MM.1S (cell line): ENCODE measurements around the gene SYCP3.

Experiments
- EZH2 ChIP-seq: fragments of 300-600 bp; sonication (generic); optimal IDR thresholded peaks from 2 replicates; pipeline ENCODE3; 2017; ENCODE audit warnings: low read depth, mild to moderate bottlenecking, antibody characterized with exemption, low read length, mixed read lengths
- EZH2phosphoT487 ChIP-seq: fragments of 300-600 bp; sonication (generic); IDR thresholded peaks from 2 replicates; pipeline ENCODE4 v1.6.1; 2018; ENCODE audit warnings: antibody characterized with exemption, low read length
- TF ChIP-seq, protein P1 (sequence below): fragments of 300-600 bp; sonication (generic); IDR thresholded peaks from 2 replicates; pipeline ENCODE4 v1.5.1; 2016; ENCODE audit warnings: antibody characterized with exemption, low read length, mixed read lengths

DNA sequence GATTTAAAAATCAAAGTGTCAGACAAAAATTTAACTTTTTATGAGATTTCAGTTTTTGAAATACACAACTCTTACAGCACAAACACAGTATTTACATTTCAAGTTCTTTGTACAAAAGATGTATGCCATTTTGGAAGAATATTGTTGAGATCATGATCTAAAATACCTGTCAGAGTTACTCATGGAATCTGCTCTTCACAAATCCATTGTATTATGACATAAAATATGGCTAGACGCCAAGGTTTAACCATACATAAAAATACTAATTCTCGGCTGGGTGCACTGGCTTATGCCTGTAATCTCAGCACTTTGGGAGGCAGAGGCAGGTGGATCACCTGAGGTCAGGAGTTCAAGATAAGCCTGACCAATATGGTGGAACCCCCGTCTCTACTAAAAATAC lies 6.2 kb upstream of the SYCP3 start:
- TF ChIP-seq, protein P1, sequence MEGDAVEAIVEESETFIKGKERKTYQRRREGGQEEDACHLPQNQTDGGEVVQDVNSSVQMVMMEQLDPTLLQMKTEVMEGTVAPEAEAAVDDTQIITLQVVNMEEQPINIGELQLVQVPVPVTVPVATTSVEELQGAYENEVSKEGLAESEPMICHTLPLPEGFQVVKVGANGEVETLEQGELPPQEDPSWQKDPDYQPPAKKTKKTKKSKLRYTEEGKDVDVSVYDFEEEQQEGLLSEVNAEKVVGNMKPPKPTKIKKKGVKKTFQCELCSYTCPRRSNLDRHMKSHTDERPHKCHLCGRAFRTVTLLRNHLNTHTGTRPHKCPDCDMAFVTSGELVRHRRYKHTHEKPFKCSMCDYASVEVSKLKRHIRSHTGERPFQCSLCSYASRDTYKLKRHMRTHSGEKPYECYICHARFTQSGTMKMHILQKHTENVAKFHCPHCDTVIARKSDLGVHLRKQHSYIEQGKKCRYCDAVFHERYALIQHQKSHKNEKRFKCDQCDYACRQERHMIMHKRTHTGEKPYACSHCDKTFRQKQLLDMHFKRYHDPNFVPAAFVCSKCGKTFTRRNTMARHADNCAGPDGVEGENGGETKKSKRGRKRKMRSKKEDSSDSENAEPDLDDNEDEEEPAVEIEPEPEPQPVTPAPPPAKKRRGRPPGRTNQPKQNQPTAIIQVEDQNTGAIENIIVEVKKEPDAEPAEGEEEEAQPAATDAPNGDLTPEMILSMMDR, result no peak
- TF ChIP-seq EZH2phosphoT487, result no peak
- TF ChIP-seq EZH2, result no peak
